Measurements from ENCODE around the gene TRIM47.

DNA sequence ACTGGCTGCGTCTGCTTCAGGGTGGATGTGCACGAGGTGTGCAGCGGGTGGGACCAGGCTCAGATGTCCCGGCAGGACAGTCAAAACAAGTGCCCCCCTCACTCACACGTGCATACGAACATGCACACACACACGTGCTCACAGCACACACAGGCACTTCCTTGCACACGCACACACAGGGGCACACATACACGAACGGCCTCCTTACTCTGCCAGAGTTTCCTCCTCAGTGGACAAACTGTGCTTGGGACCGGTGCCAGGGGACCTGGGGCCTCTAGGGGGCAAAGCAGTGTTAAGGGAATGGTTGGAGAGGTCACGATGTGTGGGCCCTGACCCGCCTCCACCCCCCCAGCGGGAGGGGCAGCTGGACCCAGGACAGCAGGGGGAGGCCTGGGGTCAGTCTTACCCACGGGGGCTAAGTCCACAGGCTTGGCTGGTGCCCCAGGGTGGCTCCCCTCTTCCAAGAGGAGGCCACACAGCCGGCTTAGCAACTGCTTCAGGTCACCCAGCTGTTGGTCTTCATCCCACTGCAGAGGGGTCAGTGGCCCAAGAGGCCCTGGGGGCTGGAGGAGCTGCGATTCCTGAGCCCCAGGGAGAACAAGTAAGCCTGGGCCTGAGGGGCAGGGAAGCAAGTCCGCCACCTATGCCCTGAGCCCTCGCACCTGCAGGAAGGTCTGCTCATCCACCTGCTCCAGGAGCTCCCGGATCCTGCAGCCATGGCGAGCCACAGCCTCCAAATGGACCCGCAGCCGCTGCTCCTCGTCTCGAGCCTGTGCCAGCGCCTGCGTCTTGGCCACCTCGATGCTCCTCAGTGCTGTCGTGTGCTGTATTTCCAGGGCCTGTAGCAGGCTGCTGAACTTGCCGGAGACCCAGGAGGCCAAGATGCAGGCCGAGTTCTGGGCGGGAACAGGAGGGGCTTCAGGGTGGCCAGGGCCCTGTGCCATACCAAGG is 13.5 kb upstream of the TRIM47 start:
- TF ChIP-seq CTCF (IDR thresholded peaks at IDR 0.05; ENCODE audit: insufficient read depth, low read length, poor library complexity, severe bottlenecking) = no peak
- TF ChIP-seq EZH2phosphoT487 (conservative IDR thresholded peaks at IDR 0.05; ENCODE audit: low read length) = no peak

Measured in SU-DHL-6 (cell line).